ENCODE measurements around the gene SMPD3. TPM values are rescaled to one million over a fixed set of nuclear protein-coding genes. Genes with fewer than 3 reads are reported as not detected.

Gene SMPD3
- total and polyA plus RNA-seq, 2 donors (not counting 3 experiments of a cell fraction or from before 2014, with no cell fraction given): not detected

DNA sequence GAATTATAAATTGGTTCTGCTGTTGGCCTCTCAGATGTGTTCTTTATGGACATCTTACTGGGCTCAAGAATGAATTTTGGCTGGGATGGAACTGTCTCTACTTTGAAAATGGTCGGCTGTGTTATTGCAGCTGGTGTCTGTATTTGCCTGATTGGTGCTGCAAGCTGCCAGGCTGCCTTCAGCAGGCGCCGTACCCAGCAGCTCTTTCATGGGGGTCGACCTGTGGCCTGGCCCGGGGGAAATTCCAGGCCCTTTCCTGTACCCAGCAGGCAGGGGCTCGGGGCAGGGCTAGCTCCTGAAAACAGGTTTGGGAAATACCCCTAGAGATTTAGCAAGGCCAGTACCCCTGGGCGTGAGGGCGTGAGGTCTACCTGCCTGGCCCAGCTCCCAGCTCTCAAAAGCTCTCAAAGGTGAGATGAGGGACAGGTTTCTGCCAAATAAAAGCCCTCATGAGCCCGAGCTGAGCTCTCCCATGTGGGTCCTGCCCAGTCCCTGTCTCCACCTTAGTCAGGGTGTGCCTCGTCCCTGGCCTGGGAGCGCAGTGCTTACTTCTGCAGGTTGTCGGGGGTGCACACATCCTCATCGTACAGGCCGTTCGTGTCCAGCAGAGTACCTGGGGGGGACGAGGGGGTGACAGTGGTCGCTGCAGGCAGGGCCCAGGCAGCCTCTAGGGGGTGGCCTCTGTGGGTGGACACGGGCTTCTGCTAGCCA lies 85.2 kb downstream of the SMPD3 start:
- Histone ChIP-seq H3K4me3 (replicated peaks in 1 of 3; ENCODE audit: insufficient read depth in 1 of 3, low read depth in 1 of 3, low read length in 3 of 3) (no peak overlapping the region), H2AFZ (ENCODE audit: low read depth, low read length) (no peak overlapping the region), H3K9me1 (replicated peaks; ENCODE audit: control insufficient read depth, extremely low read depth, insufficient read depth, low read length) (no peaks in the 10 kb centered on the region), H3K27me3 (ENCODE audit: control insufficient read depth in 2 of 2, insufficient read depth in 2 of 2, low read length in 2 of 2) (no peaks in the 10 kb centered on the region), H3K79me2 (ENCODE audit: control insufficient read depth, insufficient read depth, low read length) (no peaks in the 10 kb centered on the region), H3K36me3 (ENCODE audit: control insufficient read depth in 2 of 2, extremely low read depth in 1 of 2, insufficient read depth in 2 of 2, low read length in 2 of 2) (peaks cover 0 to 3% of the 10 kb centered on the region in 2 experiments), H3K27ac (ENCODE audit: insufficient read depth, low read depth, low read length) (no peak overlapping the region), H3K4me2 (ENCODE audit: insufficient read depth, low read length) (no peak overlapping the region), H3K9ac (replicated peaks; ENCODE audit: extremely low read depth, insufficient read depth, low read length) (no peak overlapping the region), H3K4me1 (ENCODE audit: control insufficient read depth, extremely low read depth, insufficient read depth, low read length) (no peaks in the 10 kb centered on the region), H3K9me3 (replicated peaks; ENCODE audit: control insufficient read depth, insufficient read depth, low read length) (no peaks in the 10 kb centered on the region), H4K20me1 (replicated peaks; ENCODE audit: control insufficient read depth, extremely low read depth, insufficient read depth, low read length) (no peaks in the 10 kb centered on the region)
- DNase-seq (ENCODE audit: low read depth, low spot score) (no peak), FAIRE-seq (no peak)
- CTCF ChIA-PET: interaction anchor here (0.6 to 1.8 kb wide), 5 partner anchors 11 to 102 kb away, joined by 3 to 5 read pairs (median 3); no protein-coding TSS in a partner anchor
- no TSS peak for BruUV-seq (replicated peaks)
- intact Hi-C loops (cut with micrococcal nuclease) (no loop called here), dilution Hi-C loops (cut with MboI; ENCODE audit: extremely low pct_ligation_motif_present, low sequenced_read_pairs) (no loop called here)
- no peak for TF ChIP-seq JUN (IDR thresholded peaks at IDR 0.05; ENCODE audit: borderline replicate concordance, insufficient read depth, insufficient read length, low read depth)
- TF ChIP-seq EZH2 (IDR thresholded peaks at IDR 0.05; ENCODE audit: borderline replicate concordance, low read depth, low read length, severe bottlenecking): no peak
- TF ChIP-seq GATA2 (IDR thresholded peaks at IDR 0.05; ENCODE audit: insufficient read depth, insufficient read length, low read depth, low read length): no peak
- TF ChIP-seq POLR2A (IDR thresholded peaks at IDR 0.05; ENCODE audit: low read depth, low read length): no peak
- TF ChIP-seq, protein P1, sequence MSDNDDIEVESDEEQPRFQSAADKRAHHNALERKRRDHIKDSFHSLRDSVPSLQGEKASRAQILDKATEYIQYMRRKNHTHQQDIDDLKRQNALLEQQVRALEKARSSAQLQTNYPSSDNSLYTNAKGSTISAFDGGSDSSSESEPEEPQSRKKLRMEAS (IDR thresholded peaks at IDR 0.05; ENCODE audit: insufficient read depth, insufficient read length): no peak
- POLR2A ChIA-PET: no interaction called here

DNA sequence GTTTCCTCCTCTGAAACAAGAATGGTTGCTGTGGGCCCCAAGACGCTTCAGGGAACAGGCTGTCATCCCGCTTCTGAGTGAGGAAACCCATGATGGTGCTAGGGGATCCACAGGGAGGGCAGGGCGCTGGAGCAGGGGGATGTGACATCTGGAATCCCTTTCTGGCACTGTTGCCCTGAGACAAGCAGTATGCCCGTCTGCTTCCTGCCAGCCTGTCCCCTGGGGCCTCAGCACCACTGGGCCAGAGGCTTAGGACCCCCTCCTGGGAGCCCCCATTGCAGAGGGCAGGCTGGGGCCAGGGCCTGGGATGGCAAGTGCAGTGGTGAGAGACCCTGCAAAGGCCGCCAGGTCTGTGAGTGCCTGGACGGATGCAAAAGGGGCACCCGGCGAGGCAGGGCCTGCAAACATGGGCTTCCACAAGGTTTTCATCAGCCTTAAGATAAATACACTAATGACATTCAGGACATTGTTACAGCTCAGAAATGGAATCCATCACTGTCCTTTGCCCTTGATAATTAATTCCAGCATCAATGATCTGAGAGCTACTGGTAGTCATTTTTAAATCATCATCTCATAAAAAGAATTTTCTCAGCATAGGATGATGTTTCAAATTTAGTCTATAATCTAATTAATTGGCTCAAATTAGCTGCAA lies 85.9 kb downstream of the SMPD3 start:
- Histone ChIP-seq H3K9ac (replicated peaks; ENCODE audit: extremely low read depth, insufficient read depth, low read length) (no peak overlapping the region), H3K79me2 (ENCODE audit: control insufficient read depth, insufficient read depth, low read length) (no peaks in the 10 kb centered on the region), H3K4me2 (ENCODE audit: insufficient read depth, low read length) (no peak overlapping the region), H3K36me3 (ENCODE audit: control insufficient read depth in 2 of 2, extremely low read depth in 1 of 2, insufficient read depth in 2 of 2, low read length in 2 of 2) (peaks cover 0 to 9% of the 10 kb centered on the region in 2 experiments), H3K27me3 (ENCODE audit: control insufficient read depth in 2 of 2, insufficient read depth in 2 of 2, low read length in 2 of 2) (no peaks in the 10 kb centered on the region), H3K9me1 (replicated peaks; ENCODE audit: control insufficient read depth, extremely low read depth, insufficient read depth, low read length) (no peaks in the 10 kb centered on the region), H3K4me3 (replicated peaks in 1 of 3; ENCODE audit: insufficient read depth in 1 of 3, low read depth in 1 of 3, low read length in 3 of 3) (no peak overlapping the region), H3K27ac (ENCODE audit: insufficient read depth, low read depth, low read length) (no peak overlapping the region), H3K9me3 (replicated peaks; ENCODE audit: control insufficient read depth, insufficient read depth, low read length) (no peaks in the 10 kb centered on the region), H3K4me1 (ENCODE audit: control insufficient read depth, extremely low read depth, insufficient read depth, low read length) (no peaks in the 10 kb centered on the region), H2AFZ (ENCODE audit: low read depth, low read length) (no peak overlapping the region), H4K20me1 (replicated peaks; ENCODE audit: control insufficient read depth, extremely low read depth, insufficient read depth, low read length) (no peaks in the 10 kb centered on the region)
- CTCF ChIA-PET: interaction anchor here (0.6 to 1.8 kb wide), 3 partner anchors 10 to 34 kb away, joined by 3 to 5 read pairs (median 3); no protein-coding TSS in a partner anchor
- no peak for DNase-seq (ENCODE audit: low read depth, low spot score)
- TF ChIP-seq POLR2AphosphoS5 (IDR thresholded peaks at IDR 0.05; ENCODE audit: insufficient read depth, low read depth, low read length): no peak
- TF ChIP-seq MYC (IDR thresholded peaks at IDR 0.05; ENCODE audit: low read depth, low read length): no peak
- TF ChIP-seq, protein P2, sequence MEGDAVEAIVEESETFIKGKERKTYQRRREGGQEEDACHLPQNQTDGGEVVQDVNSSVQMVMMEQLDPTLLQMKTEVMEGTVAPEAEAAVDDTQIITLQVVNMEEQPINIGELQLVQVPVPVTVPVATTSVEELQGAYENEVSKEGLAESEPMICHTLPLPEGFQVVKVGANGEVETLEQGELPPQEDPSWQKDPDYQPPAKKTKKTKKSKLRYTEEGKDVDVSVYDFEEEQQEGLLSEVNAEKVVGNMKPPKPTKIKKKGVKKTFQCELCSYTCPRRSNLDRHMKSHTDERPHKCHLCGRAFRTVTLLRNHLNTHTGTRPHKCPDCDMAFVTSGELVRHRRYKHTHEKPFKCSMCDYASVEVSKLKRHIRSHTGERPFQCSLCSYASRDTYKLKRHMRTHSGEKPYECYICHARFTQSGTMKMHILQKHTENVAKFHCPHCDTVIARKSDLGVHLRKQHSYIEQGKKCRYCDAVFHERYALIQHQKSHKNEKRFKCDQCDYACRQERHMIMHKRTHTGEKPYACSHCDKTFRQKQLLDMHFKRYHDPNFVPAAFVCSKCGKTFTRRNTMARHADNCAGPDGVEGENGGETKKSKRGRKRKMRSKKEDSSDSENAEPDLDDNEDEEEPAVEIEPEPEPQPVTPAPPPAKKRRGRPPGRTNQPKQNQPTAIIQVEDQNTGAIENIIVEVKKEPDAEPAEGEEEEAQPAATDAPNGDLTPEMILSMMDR (IDR thresholded peaks at IDR 0.05; ENCODE audit: extremely low read depth in 1 of 2, insufficient read depth in 1 of 2, low read depth in 1 of 2, low read length in 2 of 2): no peak
- no peak for TF ChIP-seq EZH2 (IDR thresholded peaks at IDR 0.05; ENCODE audit: borderline replicate concordance, low read depth, low read length, severe bottlenecking)
- TF ChIP-seq JUN (IDR thresholded peaks at IDR 0.05; ENCODE audit: borderline replicate concordance, insufficient read depth, insufficient read length, low read depth): no peak
- TF ChIP-seq POLR2A (IDR thresholded peaks at IDR 0.05; ENCODE audit: low read depth, low read length): no peak
- TF ChIP-seq, protein P1 (IDR thresholded peaks at IDR 0.05; ENCODE audit: insufficient read depth, insufficient read length): no peak
- no peak for TF ChIP-seq FOS (IDR thresholded peaks at IDR 0.05; ENCODE audit: borderline replicate concordance, insufficient read depth, low read length)
- no peak for TF ChIP-seq GATA2 (IDR thresholded peaks at IDR 0.05; ENCODE audit: insufficient read depth, insufficient read length, low read depth, low read length)
- BruUV-seq (replicated peaks): no TSS peak
- FAIRE-seq: no peak
- dilution Hi-C loops (cut with MboI; ENCODE audit: extremely low pct_ligation_motif_present, low sequenced_read_pairs) (no loop called here), intact Hi-C loops (cut with micrococcal nuclease) (no loop called here)
- POLR2A ChIA-PET: no interaction called here

Data from endothelial cell of umbilical vein (primary cell).